Bronchial epithelial cell (primary cell): ENCODE measurements around the gene PSD4. TPM values are rescaled to one million over a fixed set of nuclear protein-coding genes. Genes with fewer than 3 reads are reported as not detected.

ENCODE experiments used
- DNase-seq: peaks from one replicate; pipeline ENCODE4 v3.0.0-alpha.2; 2010; ENCODE audit warnings: low read depth
- FAIRE-seq: peaks from 2 replicates; lab custom pipeline; 2011; peaks lifted over from hg19 to GRCh38; lab: Jason Lieb, UNC
- H3K27me3 ChIP-seq: 2 replicates; pipeline ENCODE4 v1.5.1; 2011; ENCODE audit warnings: low read length; ENCODE audit not compliant: control insufficient read depth, insufficient read depth
- H3K36me3 ChIP-seq: 2 replicates; pipeline ENCODE4 v1.5.1; 2011; ENCODE audit warnings: low read length; ENCODE audit not compliant: control insufficient read depth, insufficient read depth
- H3K4me3 ChIP-seq: 2 replicates; pipeline ENCODE4 v1.5.1; 2011; ENCODE audit warnings: mild to moderate bottlenecking, low read depth, low read length, control low read depth
- total RNA-seq: library from RNA; depleted of rRNA; stranded (reverse); fragments of >200 nt; gene quantifications from 2 replicates; pipeline ENCODE4 v1.2.1, GENCODE V29; 2014
- TF ChIP-seq, protein P1 (sequence below): IDR thresholded peaks from 2 replicates; pipeline ENCODE4 v1.5.1; 2011; ENCODE audit warnings: mild to moderate bottlenecking, moderate library complexity, low read length, control low read depth, inconsistent platforms; ENCODE audit not compliant: insufficient read depth, severe bottlenecking

Gene PSD4
- total RNA-seq, 1 donor from 2014 or later, result 25.0 TPM

DNA sequence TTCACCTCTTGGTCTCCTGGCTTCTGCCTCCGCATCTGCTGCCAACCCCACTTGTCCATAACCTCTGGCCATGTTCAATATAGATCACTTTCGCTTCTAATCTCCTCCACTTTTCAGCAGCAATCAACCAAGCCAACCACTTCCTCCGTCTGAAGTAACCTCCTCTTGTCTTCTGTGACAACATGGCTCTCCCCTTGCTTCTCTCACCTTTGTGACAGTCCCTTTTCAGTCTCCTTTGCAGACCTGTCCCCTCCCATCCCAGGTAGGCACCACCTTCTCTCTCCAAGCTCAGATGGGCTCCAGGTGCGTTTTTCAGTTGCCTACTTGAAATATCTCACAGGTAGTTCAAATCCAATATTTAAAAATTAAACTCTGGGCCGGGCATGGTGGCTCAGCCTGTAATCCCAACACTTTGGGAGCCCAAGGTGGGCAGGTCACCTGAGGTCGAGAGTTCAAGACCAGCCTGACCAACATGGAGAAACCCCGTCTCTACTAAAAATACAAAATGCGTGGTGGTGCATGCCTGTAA is 4.7 kb upstream of the PSD4 start:
- TF ChIP-seq, protein P1, sequence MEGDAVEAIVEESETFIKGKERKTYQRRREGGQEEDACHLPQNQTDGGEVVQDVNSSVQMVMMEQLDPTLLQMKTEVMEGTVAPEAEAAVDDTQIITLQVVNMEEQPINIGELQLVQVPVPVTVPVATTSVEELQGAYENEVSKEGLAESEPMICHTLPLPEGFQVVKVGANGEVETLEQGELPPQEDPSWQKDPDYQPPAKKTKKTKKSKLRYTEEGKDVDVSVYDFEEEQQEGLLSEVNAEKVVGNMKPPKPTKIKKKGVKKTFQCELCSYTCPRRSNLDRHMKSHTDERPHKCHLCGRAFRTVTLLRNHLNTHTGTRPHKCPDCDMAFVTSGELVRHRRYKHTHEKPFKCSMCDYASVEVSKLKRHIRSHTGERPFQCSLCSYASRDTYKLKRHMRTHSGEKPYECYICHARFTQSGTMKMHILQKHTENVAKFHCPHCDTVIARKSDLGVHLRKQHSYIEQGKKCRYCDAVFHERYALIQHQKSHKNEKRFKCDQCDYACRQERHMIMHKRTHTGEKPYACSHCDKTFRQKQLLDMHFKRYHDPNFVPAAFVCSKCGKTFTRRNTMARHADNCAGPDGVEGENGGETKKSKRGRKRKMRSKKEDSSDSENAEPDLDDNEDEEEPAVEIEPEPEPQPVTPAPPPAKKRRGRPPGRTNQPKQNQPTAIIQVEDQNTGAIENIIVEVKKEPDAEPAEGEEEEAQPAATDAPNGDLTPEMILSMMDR, result no peak

DNA sequence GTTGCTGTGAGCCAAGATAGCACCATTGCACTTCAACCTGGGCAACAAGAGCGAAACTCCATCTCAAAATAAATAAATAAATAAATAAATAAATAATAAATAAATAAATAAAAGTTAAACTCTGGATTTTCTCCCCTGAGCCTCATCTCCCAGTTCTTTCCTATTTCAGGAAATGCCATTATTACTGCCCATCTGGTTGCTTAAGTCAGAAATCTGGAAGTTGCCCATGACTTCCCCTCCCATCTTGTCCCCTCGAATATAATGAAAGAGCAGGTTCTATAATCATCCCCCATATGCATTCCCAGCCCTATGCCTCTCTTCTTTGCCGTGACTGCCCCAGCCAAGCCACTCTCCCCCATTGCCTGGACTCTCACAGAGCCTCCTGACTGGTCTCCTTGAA is 4.2 kb upstream of the PSD4 start:
- FAIRE-seq (no peak), DNase-seq (no peak)
- H3K36me3 ChIP-seq, result peaks cover 3% of the 10 kb centered on the region
- TF ChIP-seq, protein P1, result no peak
- no peak overlapping the region for H3K4me3 ChIP-seq
- H3K27me3 ChIP-seq, result no peaks in the 10 kb centered on the region

More for the DNA sequence above, 4.7 kb upstream of the PSD4 start:
- no peak for DNase-seq
- Histone ChIP-seq H3K27me3 (no peaks in the 10 kb centered on the region), H3K4me3 (no peak overlapping the region), H3K36me3 (peaks cover 3% of the 10 kb centered on the region)
- no peak for FAIRE-seq

DNA sequence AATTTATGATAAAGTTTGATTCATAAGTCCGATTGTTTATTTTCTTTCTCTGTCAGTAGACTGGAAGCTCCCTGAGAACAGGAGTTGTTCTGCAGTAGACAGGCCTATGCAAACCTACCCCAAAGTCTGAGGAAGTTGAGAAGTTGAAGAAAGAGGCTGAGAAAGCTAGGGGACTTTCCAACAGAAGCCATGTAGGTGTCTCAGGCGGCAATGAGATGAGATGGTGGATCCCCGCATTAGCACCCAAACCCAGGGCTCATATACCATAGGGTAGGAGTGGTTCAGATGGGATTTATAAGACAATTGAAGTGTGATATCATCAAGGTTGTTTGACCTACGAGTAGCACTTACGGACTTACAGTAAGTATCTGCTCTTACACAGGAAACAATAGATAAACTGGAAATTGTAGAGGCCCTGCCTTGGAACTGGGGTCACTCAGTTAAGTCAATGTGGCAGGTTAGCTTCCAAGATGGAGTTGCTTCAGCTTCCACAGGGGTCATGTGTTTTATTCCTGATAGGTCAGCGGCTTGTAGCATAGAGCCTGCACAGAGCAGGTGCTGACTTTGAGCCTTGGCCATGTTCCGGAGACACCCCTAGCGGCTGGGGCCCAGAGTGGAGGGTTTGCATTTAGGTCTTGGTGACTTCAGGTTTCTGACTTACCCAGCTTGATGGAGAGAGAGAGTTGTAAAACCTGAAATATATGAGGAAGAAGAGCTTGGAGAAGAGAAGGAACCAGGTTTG is 2.3 kb upstream of the PSD4 start:
- TF ChIP-seq, protein P1, result no peak
- FAIRE-seq, result no peak
- Histone ChIP-seq H3K27me3 (no peaks in the 10 kb centered on the region), H3K36me3 (peaks cover 3% of the 10 kb centered on the region), H3K4me3 (no peak overlapping the region)
- DNase-seq, result no peak

DNA sequence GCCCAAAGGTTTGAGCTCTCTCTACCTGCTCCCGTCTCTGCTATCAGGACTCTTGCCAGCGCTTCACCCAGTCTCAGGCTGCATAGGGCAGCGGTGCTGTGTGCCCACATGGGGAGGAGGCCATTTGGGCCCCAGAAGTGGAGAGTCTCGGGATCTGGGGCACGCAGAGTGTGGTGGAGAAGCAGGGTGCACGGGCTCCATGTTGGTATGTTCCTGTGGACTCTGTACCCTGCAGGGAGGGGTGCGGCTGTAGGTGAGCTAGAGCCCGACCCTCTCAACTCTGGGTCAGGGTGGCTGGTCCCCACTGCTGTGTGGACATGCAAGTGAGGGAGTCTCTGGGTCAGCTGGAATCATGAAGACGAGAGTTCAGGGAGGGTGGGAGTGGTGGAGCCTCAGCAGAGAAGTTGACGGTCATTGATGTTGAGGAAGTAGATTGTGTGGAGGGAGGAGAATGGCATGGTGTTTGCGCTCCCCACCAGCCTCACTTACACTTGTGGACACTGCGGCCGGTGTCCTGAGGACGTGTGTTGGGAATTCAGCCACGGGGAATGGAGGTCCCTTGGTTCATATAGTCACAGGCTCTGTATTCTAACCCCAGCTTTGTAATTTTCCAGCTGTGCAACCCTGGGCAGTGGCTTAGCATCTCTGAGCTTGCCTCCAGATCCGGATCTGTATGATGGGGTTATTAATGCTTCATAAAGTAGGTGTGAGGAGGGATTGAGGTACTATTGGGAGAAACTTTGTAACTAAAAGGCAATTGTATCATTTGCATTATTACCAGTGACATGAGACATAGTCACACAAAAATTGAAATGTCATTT is 840 bp upstream of the PSD4 start:
- no peak for DNase-seq

DNA sequence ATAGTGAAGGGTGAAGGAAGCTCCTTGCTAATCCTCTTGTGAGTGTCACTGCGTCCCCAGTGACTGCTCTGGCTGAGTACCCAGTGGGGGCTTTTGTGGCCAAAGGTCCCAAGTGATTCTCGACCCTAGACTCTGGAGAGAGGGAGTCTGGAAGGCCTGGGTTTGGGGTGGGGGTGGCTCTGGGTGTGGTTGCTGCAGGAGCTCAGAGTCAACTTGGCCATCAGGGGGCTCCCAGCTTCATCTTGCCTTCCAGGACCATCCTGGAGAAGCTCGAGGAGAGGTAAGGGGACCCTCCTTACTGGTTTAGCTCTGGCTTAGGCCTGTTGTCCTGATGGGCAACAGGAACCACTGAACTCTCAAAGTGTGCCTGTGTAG is 592 bp downstream of the PSD4 start:
- no peaks in the 10 kb centered on the region for H3K36me3 ChIP-seq
- FAIRE-seq (no peak), DNase-seq (no peak)
- TF ChIP-seq, protein P1, result no peak
- no peak overlapping the region for H3K4me3 ChIP-seq
- no peaks in the 10 kb centered on the region for H3K27me3 ChIP-seq

More for the DNA sequence above, 840 bp upstream of the PSD4 start:
- no peaks in the 10 kb centered on the region for H3K27me3 ChIP-seq
- no peak for FAIRE-seq
- H3K4me3 ChIP-seq, result no peak overlapping the region
- TF ChIP-seq, protein P1, result no peak
- peaks cover 2% of the 10 kb centered on the region for H3K36me3 ChIP-seq
